H9 (cell line): ENCODE data around the gene WDR77. TPM values are rescaled to one million over a fixed set of nuclear protein-coding genes. Genes with fewer than 3 reads are reported as not detected.

Experiments used
- DNase-seq: peaks from one replicate; pipeline ENCODE4 v3.0.0-alpha.2; 2017
- H2AFZ ChIP-seq: one replicate; pipeline ENCODE4 v1.6.1; 2013; ENCODE audit warnings: mild to moderate bottlenecking, low read length, control low read depth, moderate library complexity
- H2AK5ac ChIP-seq: 2 replicates; pipeline ENCODE4 v1.6.1; 2013; ENCODE audit warnings: low read length, control low read depth, mixed read lengths; ENCODE audit not compliant: insufficient read length
- H2BK120ac ChIP-seq: one replicate; pipeline ENCODE4 v1.6.1; 2013; ENCODE audit warnings: low read depth, mild to moderate bottlenecking, low read length, control low read depth, inconsistent platforms; ENCODE audit not compliant: poor library complexity, severe bottlenecking
- H2BK12ac ChIP-seq: 2 replicates; pipeline ENCODE4 v1.6.1; 2013; ENCODE audit warnings: low read length, control low read depth, mixed read lengths, low read depth; ENCODE audit not compliant: insufficient read length
- H2BK15ac ChIP-seq: 2 replicates; pipeline ENCODE4 v1.6.1; 2013; ENCODE audit warnings: low read depth, low read length, control low read depth
- H2BK20ac ChIP-seq: one replicate; pipeline ENCODE4 v1.6.1; 2013; ENCODE audit warnings: low read depth, mild to moderate bottlenecking, low read length, control low read depth, inconsistent platforms; ENCODE audit not compliant: poor library complexity, severe bottlenecking
- H2BK5ac ChIP-seq: 2 replicates; pipeline ENCODE4 v1.6.1; 2013; ENCODE audit warnings: low read length, control low read depth, mixed read lengths; ENCODE audit not compliant: insufficient read length
- H3K14ac ChIP-seq: 2 replicates; pipeline ENCODE4 v1.6.1; 2013; ENCODE audit warnings: low read length, control low read depth; ENCODE audit not compliant: insufficient read depth
- H3K18ac ChIP-seq: 2 replicates; pipeline ENCODE4 v1.6.1; 2013; ENCODE audit warnings: low read depth, mild to moderate bottlenecking, mixed read lengths, low read length, control low read depth; ENCODE audit not compliant: insufficient read length
- H3K23ac ChIP-seq: 2 replicates; pipeline ENCODE4 v1.6.1; 2013; ENCODE audit warnings: low read length, control low read depth, mixed read lengths, low read depth; ENCODE audit not compliant: insufficient read length
- H3K23me2 ChIP-seq: 2 replicates; pipeline ENCODE4 v1.6.1; 2013; ENCODE audit warnings: low read depth, mild to moderate bottlenecking, mixed read lengths, low read length, control low read depth; ENCODE audit not compliant: insufficient read length, poor library complexity, severe bottlenecking
- H3K27ac ChIP-seq: 2 replicates; pipeline ENCODE4 v1.5.1; 2013; ENCODE audit warnings: low read length, control low read depth, mixed read lengths, low read depth; ENCODE audit not compliant: insufficient read length
- H3K27me3 ChIP-seq: 2 replicates; pipeline ENCODE4 v1.6.1; 2013; ENCODE audit warnings: low read length, control low read depth, inconsistent platforms; ENCODE audit not compliant: insufficient read depth
- H3K4ac ChIP-seq: 2 replicates; pipeline ENCODE4 v1.6.1; 2013; ENCODE audit warnings: low read depth, mild to moderate bottlenecking, control low read depth, inconsistent platforms, low read length, moderate library complexity
- H3K4me1 ChIP-seq: 2 replicates; pipeline ENCODE4 v1.6.1; 2013; ENCODE audit warnings: low read length, control low read depth, inconsistent platforms; ENCODE audit not compliant: insufficient read depth
- H3K4me2 ChIP-seq: 2 replicates; pipeline ENCODE4 v1.6.1; 2013; ENCODE audit warnings: low read length, control low read depth, mixed read lengths; ENCODE audit not compliant: insufficient read length, insufficient read depth
- H3K56ac ChIP-seq: 2 replicates; pipeline ENCODE4 v1.6.1; 2013; ENCODE audit warnings: low read depth, mild to moderate bottlenecking, mixed read lengths, low read length, control low read depth; ENCODE audit not compliant: insufficient read length
- H3K79me1 ChIP-seq: 2 replicates; pipeline ENCODE4 v1.6.1; 2013; ENCODE audit warnings: low read depth, mild to moderate bottlenecking, moderate library complexity, low read length, control low read depth, inconsistent platforms; ENCODE audit not compliant: insufficient read depth, poor library complexity, severe bottlenecking
- H3K79me2 ChIP-seq: 2 replicates; pipeline ENCODE4 v1.6.1; 2013; ENCODE audit warnings: low read length, control low read depth, inconsistent platforms; ENCODE audit not compliant: insufficient read depth
- H3K9ac ChIP-seq: 2 replicates; pipeline ENCODE4 v1.6.1; 2013; ENCODE audit warnings: low read length, control low read depth, mixed read lengths; ENCODE audit not compliant: insufficient read length; ENCODE audit errors: extremely low read depth
- H3K9me3 ChIP-seq: one replicate; pipeline ENCODE4 v1.6.1; 2013; ENCODE audit warnings: low read depth, low read length, inconsistent platforms; ENCODE audit not compliant: control insufficient read depth
- H3T11ph ChIP-seq: one replicate; pipeline ENCODE4 v1.6.1; 2013; ENCODE audit warnings: mild to moderate bottlenecking, low read length, control low read depth, inconsistent platforms
- H4K20me1 ChIP-seq: one replicate; pipeline ENCODE4 v1.6.1; 2013; ENCODE audit not compliant: control insufficient read depth, insufficient read length, insufficient read depth
- H4K5ac ChIP-seq: 2 replicates; pipeline ENCODE4 v1.6.1; 2013; ENCODE audit warnings: low read depth, mild to moderate bottlenecking, mixed read lengths, low read length, control low read depth; ENCODE audit not compliant: insufficient read length
- H4K8ac ChIP-seq: replicated peaks from 2 replicates; pipeline ENCODE4 v1.6.1; 2013; ENCODE audit warnings: low read length, control low read depth, mixed read lengths, low read depth; ENCODE audit not compliant: insufficient read length
- H4K91ac ChIP-seq: 2 replicates; pipeline ENCODE4 v1.6.1; 2013; ENCODE audit warnings: low read depth, mild to moderate bottlenecking, moderate library complexity, mixed read lengths, low read length, control low read depth; ENCODE audit not compliant: insufficient read length
- H3K27ac Mint-ChIP-seq, 3 experiments: 2 replicates in 2 of 3; 3 replicates in 1 of 3; pipeline ENCODE4 v1.8.0; 2020 to 2021; ENCODE audit warnings: mixed read lengths in 3 of 3, mild to moderate bottlenecking in 1 of 3, moderate library complexity in 1 of 3
- H3K27me3 Mint-ChIP-seq: 2 replicates; pipeline ENCODE4 v1.8.0; 2021; ENCODE audit warnings: low read depth, mild to moderate bottlenecking, moderate library complexity, mixed read lengths
- H3K36me3 Mint-ChIP-seq, 3 experiments: 2 replicates in 2 of 3; 3 replicates in 1 of 3; pipeline ENCODE4 v1.8.0; 2020 to 2021; ENCODE audit warnings: low read depth in 3 of 3, mixed read lengths in 3 of 3; ENCODE audit not compliant: insufficient read depth in 1 of 3
- H3K4me1 Mint-ChIP-seq, 2 experiments: 2 replicates each; pipeline ENCODE4 v1.8.0; 2020; ENCODE audit warnings: mixed read lengths in 2 of 2
- H3K4me3 Mint-ChIP-seq, 2 experiments: 2 replicates in 1 of 2; 3 replicates in 1 of 2; pipeline ENCODE4 v1.8.0; 2020 to 2021; ENCODE audit warnings: mild to moderate bottlenecking in 2 of 2, mixed read lengths in 2 of 2, moderate library complexity in 1 of 2
- H3K9me3 Mint-ChIP-seq, 2 experiments: 2 replicates in 1 of 2; 3 replicates in 1 of 2; pipeline ENCODE4 v1.8.0; 2020; ENCODE audit warnings: mild to moderate bottlenecking in 2 of 2, mixed read lengths in 2 of 2, moderate library complexity in 1 of 2
- WGBS: extraction: QIAGEN DNeasy Blood & Tissue Kit; methylation state at CpG from one replicate; pipeline ENCODE4 v1.1.7; 2013; ENCODE audit warnings: missing lambda C conversion rate, low lambda C conversion rate, mixed read lengths; ENCODE audit not compliant: insufficient read length; ENCODE audit errors: extremely low coverage; 5-methylcytosine and 5-hydroxymethylcytosine counted together
- total RNA-seq: library from RNA; stranded (reverse); gene quantifications from 2 replicates; pipeline ENCODE4 v1.2.1, GENCODE V29; 2021
- TF ChIP-seq, protein P1 (sequence below): fragments of 200-600 bp; sonication (generic); conservative IDR thresholded peaks from 3 replicates; pipeline ENCODE4 v1.8.0; 2021; ENCODE audit warnings: antibody characterized with exemption, mild to moderate bottlenecking

The WDR77 gene
- total RNA-seq, 1 experiment from 2014 or later, result 70.9 TPM

DNA sequence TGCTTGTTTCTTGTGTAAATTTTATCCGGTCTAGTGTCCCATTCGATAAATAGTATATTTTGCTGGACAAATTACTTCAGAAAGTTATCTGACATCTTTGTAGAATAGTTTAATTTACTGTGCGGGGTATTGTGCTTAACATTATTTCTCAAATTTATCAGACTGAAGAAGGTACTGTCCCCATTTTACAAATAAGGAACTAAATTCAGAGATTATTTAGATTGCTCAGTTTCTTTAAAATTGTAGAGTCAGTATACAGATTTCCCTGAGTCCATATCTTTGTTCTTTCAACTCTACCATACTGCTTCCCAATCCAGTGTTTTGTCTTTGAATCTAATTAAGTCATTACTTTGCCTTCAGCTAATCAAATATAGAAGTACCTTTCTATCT lies 6.6 kb upstream of the WDR77 start:
- Histone ChIP-seq H4K20me1 (no peaks in the 10 kb centered on the region), H3K27ac (no peak overlapping the region), H2BK12ac (no peak overlapping the region), H3T11ph (no peak overlapping the region), H3K4ac (no peak overlapping the region), H3K9me3 (no peaks in the 10 kb centered on the region), H2BK20ac (no peak overlapping the region), H4K91ac (no peak overlapping the region), H2BK15ac (no peak overlapping the region), H3K4me1 (no peaks in the 10 kb centered on the region), H2AFZ (no peak overlapping the region), H3K23me2 (no peaks in the 10 kb centered on the region), H2BK5ac (no peak overlapping the region), H3K79me2 (no peaks in the 10 kb centered on the region), H3K79me1 (peaks cover 3% of the 10 kb centered on the region), H2AK5ac (no peak overlapping the region), H4K8ac (no peak overlapping the region), H3K23ac (no peak overlapping the region), H3K27me3 (no peaks in the 10 kb centered on the region), H3K9ac (no peak overlapping the region), H3K18ac (no peak overlapping the region), H3K4me2 (no peak overlapping the region), H2BK120ac (no peak overlapping the region), H3K56ac (no peak overlapping the region), H4K5ac (no peak overlapping the region), H3K14ac (no peak overlapping the region)
- peaks cover 20 to 66% (median 49%) of the 10 kb centered on the region in 3 experiments; a peak in 6 of 7 replicates for H3K36me3 Mint-ChIP-seq
- H3K27ac Mint-ChIP-seq, result no peak overlapping the region
- DNase-seq, result no peak
- WGBS, result no CpG with 5 or more reads among the region's 3 CpGs
- no peak overlapping the region for H3K4me3 Mint-ChIP-seq
- TF ChIP-seq, protein P1, sequence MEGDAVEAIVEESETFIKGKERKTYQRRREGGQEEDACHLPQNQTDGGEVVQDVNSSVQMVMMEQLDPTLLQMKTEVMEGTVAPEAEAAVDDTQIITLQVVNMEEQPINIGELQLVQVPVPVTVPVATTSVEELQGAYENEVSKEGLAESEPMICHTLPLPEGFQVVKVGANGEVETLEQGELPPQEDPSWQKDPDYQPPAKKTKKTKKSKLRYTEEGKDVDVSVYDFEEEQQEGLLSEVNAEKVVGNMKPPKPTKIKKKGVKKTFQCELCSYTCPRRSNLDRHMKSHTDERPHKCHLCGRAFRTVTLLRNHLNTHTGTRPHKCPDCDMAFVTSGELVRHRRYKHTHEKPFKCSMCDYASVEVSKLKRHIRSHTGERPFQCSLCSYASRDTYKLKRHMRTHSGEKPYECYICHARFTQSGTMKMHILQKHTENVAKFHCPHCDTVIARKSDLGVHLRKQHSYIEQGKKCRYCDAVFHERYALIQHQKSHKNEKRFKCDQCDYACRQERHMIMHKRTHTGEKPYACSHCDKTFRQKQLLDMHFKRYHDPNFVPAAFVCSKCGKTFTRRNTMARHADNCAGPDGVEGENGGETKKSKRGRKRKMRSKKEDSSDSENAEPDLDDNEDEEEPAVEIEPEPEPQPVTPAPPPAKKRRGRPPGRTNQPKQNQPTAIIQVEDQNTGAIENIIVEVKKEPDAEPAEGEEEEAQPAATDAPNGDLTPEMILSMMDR, result no peak
- peaks cover 0 to 6% of the 10 kb centered on the region in 2 experiments; a peak in 2 of 4 replicates for H3K4me1 Mint-ChIP-seq
- no peaks in the 10 kb centered on the region for H3K9me3 Mint-ChIP-seq
- no peaks in the 10 kb centered on the region for H3K27me3 Mint-ChIP-seq
